Adrenal gland (tissue), 5 donors: ENCODE data around the gene ZDHHC14.

Experiments used
- POLR2A ChIP-seq, 2 donors: fragments of 450-650 bp; IDR thresholded peaks; one replicate each; pipeline ENCODE4 v1.6.1; 2017; ENCODE audit warnings: antibody characterized with exemption in 2 of 2, mild to moderate bottlenecking in 2 of 2, moderate library complexity in 1 of 2
- TF ChIP-seq, protein P1 (sequence below), 6 experiments: fragments of 450-650 bp in 4 of 6; fragments of 200-600 bp in 2 of 6; sonication (generic) in 1 of 6; IDR thresholded peaks; 1 replicate in 5 of 6; 2 replicates in 1 of 6; pipeline versions ENCODE4 v1.5.1 to v1.8.0; 2016 to 2021; ENCODE audit warnings: antibody characterized with exemption in 6 of 6, mild to moderate bottlenecking in 2 of 6, moderate library complexity in 1 of 6
- donor health status: DM: no; HTN: no; CAD: no.

DNA sequence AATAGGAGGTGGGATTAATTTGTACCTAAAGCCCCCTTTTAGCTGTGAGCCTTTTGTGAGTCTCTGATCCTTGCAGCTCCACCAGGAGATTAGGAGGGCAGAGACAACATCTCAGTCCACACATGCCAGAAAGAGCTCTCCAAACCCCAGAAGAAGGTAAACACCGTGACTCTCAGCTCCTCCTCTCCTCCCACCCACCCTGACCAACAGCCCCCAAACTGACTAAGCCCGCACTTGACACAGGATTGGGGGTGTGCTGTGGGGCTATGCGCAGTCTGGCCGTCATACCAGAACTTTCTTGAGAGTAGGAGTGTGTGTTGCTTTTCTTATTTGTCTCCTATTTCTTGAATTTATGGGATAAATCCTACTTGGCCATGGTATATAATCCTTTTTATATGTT is 277.3 kb downstream of the ZDHHC14 start:
- TF ChIP-seq, protein P1, sequence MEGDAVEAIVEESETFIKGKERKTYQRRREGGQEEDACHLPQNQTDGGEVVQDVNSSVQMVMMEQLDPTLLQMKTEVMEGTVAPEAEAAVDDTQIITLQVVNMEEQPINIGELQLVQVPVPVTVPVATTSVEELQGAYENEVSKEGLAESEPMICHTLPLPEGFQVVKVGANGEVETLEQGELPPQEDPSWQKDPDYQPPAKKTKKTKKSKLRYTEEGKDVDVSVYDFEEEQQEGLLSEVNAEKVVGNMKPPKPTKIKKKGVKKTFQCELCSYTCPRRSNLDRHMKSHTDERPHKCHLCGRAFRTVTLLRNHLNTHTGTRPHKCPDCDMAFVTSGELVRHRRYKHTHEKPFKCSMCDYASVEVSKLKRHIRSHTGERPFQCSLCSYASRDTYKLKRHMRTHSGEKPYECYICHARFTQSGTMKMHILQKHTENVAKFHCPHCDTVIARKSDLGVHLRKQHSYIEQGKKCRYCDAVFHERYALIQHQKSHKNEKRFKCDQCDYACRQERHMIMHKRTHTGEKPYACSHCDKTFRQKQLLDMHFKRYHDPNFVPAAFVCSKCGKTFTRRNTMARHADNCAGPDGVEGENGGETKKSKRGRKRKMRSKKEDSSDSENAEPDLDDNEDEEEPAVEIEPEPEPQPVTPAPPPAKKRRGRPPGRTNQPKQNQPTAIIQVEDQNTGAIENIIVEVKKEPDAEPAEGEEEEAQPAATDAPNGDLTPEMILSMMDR (IDR thresholded peaks at IDR 0.05), result no peak
- no peak for TF ChIP-seq POLR2A (IDR thresholded peaks at IDR 0.05)
